Left forelimb (tissue), 1 donor: ENCODE measurements around the gene LRRC37A2.
"Not testable (repeated sequence)": the region's sequence is repeated elsewhere in the genome, so short reads cannot be mapped to it uniquely, and the experiment has no call there.

ENCODE experiments used
- DNase-seq: peaks from one replicate; pipeline ENCODE4 v3.0.0-alpha.2; 2018; ENCODE audit warnings: low spot score

LRRC37A2 gene

GRCh38 chr17:46512168-46512567, at the start of gene LRRC37A2:
LRRC37A2 (plus strand) TSS chr17:46512468; CDS start chr17:46512713, 245 bp downstream.
- DNase-seq = not testable (repeated sequence)

GRCh38 chr17:46467618-46468017, 44.6 kb upstream of the LRRC37A2 start:
- DNase-seq = not testable (repeated sequence)

DNA sequence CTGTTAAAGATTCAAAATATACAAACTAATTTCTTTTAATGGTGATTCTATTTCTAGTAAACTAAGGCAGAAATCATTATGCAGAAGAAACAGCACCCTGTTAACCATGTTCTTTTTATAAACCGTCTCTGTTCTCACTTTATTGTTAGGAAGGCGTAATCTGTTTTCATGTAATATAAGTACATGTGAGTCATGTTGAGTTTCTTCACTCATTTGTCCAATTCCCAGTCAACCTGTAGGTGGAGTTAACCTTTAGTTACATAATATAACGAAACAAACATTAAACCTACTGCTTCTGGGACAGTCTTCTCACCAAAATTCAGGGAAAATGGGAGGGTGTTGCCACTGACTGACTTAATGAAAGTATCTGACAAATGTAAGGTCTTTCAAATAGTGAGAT, 37.8 kb upstream of the LRRC37A2 start:
- not testable (repeated sequence) for DNase-seq

DNA sequence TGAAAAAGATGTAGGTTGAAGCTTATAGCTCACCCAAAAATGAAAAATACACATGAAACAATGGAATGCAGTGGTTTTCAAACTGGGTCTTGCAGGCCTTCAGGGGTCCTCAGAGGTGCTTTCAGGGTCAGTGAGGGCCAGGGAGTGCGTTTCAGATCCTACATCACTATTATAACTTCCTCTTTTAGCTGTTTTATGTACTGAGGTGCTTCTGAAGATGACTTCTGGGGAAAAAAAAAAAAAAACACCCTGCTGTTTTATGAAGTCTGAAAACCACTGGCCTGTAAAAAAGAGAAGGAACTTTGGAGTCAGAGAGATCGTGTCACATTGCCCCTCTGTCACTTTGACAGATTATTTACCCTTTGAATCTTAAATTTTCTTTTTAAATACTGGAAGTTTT, 36.7 kb upstream of the LRRC37A2 start:
- DNase-seq = not testable (repeated sequence)

DNA sequence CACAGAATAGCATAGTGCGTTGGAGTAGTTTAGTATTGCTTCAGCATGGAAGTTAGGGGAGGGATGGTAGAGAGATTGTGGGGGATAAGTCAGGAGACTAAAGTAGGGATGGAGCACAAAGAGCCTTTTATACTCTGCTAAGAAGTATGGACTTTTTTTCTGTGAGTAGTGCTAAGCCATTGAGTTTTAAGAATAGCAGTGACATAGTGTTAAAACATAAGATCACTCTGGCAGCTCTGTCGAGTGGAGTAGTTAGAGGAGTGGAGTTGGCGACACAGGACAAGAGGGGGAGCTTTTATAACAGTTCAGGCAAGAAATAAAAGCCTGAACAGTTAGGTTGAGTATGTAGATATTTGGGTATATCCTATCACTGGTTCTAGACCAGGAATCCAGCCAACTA, 33.4 kb upstream of the LRRC37A2 start:
- DNase-seq = not testable (repeated sequence)

GRCh38 chr17:46481310-46481709, 31.0 kb upstream of the LRRC37A2 start:
- DNase-seq = not testable (repeated sequence)

GRCh38 chr17:46492021-46492420, 20.2 kb upstream of the LRRC37A2 start:
- DNase-seq = not testable (repeated sequence)

GRCh38 chr17:46499437-46500139, 12.7 kb upstream of the LRRC37A2 start:
- not testable (repeated sequence) for DNase-seq

DNA sequence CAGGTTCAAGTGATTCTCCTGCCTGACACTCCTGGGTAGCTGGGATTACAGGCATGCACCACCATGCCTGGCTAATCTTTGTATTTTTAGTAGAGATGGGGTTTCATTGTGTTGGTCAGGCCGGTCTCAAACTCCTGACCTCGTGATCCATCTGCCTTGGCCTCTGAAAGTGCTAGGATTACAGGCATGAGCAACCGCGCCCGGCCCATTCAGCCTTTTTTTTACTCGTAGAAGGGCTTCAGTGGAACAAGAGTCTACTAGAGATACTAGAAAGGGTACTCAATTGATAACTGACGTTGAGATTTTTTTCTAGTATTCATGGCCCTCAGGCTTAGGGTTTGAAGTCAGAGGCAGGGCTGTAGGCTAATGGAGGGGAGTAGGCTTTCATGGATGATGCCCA, 6.4 kb upstream of the LRRC37A2 start:
- not testable (repeated sequence) for DNase-seq

GRCh38 chr17:46534716-46535115, 22.4 kb downstream of the LRRC37A2 start:
- DNase-seq = not testable (repeated sequence)

DNA sequence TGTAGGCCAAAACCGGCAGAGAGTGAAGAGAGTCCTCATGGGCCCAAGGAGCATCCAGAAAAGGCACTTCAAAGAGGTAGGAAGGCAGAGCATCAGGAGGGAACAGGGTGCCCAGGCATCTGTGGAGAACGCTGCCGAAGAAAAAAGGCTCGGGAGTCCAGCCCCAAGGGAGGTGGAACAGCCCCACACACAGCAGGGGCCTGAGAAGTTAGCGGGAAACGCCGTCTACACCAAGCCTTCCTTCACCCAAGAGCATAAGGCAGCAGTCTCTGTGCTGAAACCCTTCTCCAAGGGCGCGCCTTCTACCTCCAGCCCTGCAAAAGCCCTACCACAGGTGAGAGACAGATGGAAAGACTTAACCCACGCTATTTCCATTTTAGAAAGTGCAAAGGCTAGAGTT, 36.3 kb downstream of the LRRC37A2 start:
- DNase-seq = not testable (repeated sequence)

- DNase-seq = not testable (repeated sequence)
These were observed 46.9 kb downstream of the LRRC37A2 start for GRCh38 chr17:46559155-46559554.

DNA sequence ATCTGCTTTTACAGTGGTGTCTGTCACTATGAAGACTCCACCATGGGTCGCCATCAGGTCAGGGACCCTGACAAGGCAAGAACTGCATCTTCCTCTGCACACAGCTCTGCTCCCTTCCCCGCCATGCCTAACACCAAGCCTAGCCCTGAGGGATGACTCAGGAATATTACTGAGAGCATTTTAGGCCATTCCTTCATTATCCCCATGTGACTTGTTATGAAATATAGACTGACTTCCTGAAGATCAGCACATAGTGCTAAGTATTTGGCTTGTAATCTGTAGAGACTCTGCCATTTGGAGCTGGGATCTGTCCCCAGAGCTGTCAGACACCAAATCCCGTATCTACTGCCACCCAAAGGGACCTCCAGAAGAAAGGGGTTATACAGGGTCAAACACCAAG, 47.8 kb downstream of the LRRC37A2 start:
- DNase-seq = not testable (repeated sequence)

GRCh38 chr17:46566284-46566683, 54.0 kb downstream of the LRRC37A2 start:
- not testable (repeated sequence) for DNase-seq

DNA sequence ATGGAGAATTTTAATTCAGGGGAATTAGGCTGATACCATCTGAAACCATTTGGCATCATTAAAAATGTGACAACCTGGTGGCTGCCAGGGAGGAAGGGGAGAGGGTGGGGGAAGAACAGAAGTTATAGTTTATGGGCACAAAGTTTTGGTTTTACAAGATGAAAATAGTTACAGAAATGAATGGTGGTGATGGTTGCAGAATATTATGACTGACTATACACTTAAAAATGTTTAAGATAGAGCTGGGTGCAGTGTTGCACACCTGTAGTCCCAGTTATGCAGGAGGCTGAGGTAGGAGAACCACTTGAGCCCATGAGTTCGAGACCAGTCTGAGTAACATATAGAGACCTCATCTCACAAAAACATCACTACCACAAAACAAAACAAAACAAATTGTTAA, 54.7 kb downstream of the LRRC37A2 start:
- not testable (repeated sequence) for DNase-seq

DNA sequence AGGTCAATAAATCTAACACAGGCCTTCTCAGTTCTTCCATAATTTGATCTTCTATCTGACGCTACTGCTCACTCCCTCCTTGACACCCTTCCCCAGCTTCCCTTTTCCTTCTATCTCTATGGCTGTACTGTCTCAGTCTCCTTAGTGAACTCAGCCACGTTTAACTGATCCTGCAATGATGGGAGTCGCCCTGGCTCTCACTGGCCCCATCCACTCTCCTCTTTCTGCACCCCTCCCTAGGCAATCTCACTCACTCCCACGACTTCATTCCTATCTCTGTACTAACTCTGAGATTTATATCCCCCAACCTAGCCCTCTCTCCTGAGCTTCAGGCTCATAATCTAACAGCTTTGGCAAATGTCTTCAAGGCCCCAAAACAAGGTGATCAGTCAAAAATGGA, 59.5 kb downstream of the LRRC37A2 start:
- DNase-seq = not testable (repeated sequence)

DNA sequence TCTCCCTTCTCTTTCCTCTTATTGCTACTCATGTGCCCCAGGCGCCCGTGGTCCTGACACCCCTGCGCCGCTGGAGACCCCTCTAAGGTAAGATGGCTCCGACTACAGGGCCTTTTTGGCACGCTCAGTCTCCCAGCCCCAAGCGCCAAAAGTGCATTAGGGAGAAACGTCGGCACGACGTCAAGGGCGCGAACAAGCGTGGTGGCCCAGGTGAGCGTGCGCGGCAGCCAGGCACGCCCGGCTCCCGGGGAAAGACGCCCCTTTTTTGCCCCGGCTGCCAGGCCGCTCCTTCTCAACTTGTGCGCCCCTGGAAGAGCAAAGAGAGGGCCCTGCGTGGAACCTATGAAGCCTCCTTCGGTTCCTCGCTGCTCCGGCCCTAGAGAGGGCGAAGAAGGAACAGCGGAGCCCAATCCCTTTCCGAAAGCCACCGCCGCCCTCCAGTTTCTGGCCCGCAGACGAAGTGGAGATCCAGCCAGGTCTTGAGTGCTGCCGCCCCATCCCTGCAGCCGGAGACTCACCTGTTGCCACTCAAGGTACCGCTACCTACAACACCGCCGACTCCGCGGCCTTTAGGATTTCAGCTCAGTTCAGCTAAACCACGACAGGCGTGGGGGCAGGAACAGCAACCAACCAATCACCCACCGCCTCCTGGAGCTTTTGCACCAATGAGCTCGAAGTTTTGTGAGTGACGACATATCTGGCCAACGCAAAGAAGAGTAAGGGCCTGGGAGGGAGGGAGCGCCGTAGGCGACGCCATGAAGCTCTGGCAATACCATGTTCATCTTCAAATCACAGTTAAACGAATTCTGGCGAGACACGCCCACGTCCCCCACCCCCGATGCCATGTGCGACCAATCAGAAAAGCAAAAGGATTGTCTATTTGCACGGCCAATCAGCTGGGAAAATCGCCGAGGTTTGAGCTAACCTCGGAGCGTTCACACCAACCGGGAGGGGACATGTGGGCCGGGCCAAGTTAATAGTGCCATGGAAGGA, 67.1 kb downstream of the LRRC37A2 start, which contains the start of gene ARL17A:
TSS of gene ARL17A (minus strand) at position 609 of the 993 bp plus-strand sequence. CDS start 3,369 bp downstream, outside the sequence.
- not testable (repeated sequence) for DNase-seq

GRCh38 chr17:46580082-46580481, 67.8 kb downstream of the LRRC37A2 start:
- DNase-seq = not testable (repeated sequence)

DNA sequence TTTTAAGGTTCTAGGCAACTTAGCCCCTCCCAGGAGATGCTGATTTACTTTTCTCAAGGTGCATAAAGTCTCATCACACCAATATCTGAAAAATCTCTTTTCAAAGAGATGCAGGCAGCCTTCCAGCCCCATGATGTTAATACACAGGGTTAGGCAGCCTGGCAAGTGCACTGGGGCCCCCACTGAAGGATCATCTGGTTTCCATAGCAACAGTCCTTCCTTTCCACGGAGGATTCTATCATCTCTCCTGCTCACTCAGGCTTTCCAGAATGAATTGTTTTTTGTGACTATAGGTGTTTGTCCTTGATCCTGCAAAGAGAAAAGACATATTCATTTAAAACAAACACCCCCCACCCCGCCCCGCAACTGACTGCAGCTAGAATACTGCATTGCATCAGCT, 73.2 kb downstream of the LRRC37A2 start:
- not testable (repeated sequence) for DNase-seq

DNA sequence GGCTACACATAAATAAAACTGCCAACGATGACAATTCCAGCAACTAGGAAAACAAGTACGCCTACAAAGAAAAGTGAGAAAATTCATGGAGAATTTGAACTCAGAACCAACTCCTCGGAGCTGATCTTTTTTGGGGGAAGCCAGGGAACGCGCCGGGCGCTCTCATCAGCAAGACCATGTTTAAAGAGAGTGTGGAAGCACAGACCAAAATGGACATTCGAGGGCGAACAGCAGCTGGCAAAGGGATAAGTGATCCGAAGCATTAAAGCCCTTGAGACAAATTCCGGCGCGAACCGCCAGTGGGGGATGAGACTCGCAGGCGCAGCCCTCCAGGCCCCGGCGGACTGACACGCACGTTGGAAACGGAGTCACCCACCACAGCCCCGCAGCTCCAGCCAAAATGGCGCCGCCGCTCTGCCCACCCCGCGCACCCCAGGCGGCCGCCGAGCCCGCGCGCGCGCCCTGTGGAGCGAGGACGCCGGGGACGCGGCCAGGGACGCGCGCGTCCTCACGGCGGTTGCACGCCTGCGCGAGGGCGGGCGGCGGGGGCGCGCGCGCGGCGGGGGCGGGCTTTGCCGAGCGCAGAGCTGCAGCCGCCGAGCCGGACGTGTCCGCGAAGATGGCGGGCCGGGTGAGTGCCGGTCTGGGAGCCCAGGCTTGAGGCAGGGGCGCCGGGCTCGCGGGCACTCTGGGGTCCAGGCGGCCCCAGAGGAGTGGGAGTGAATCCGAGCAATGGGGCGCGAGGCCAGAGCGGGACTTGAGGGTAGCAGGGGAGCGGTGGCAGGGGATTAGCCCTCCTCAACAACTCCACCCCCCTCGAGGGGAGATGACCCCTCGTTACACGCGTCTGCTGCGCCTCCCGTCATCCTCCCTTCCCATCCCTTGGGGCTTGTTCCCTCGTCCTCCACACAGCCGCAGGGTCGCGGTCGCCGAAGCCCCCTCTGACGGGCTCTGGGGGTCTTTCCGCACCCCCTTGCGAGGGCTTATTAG, 78.2 kb downstream of the LRRC37A2 start, which contains the start of gene NSF:
TSS of gene NSF (plus strand) at position 513 of the 990 bp plus-strand sequence. CDS start at position 620, 107 bp downstream.
- DNase-seq = not testable (repeated sequence)

DNA sequence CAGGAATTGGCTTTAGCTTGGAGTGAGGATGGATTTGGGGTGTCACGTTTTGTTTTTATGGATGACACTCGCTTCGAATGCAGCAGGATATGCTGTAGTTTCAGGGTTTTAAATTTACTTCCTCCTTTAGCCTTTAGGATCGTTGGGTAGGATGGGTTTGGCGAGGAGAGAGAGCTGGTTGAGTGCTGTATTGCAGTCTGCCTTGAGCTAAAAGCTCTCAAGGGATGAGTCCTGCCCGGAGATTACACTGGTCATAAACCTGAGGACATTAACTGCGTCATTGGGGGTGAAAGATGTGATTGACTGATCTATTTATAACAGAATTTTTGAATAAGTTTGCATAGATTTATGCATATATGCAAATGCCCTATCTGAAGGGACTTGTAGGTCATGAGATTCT, 79.1 kb downstream of the LRRC37A2 start:
- DNase-seq = not testable (repeated sequence)
